CD14-positive monocyte (primary cell): ENCODE results near the gene NPW. TPM values are rescaled to one million over a fixed set of nuclear protein-coding genes. Genes with fewer than 3 reads are reported as not detected.
A peak's percentile ranks its signal among the peaks of the same experiment; 100 is the strongest.

Experiments used
- DNase-seq, 3 donors: peaks; one replicate each; pipeline ENCODE4 v3.0.0-alpha.2; 2011 to 2022
- H2AFZ ChIP-seq: 2 replicates; pipeline ENCODE4 v1.6.0; 2012; ENCODE audit warnings: mild to moderate bottlenecking, low read depth, low read length, inconsistent platforms; ENCODE audit not compliant: insufficient read depth, poor library complexity, severe bottlenecking
- H3K27ac ChIP-seq, 2 donors: 1 replicate in 1 of 2; 2 replicates in 1 of 2; pipeline ENCODE4 v1.5.1; 2012 to 2013; ENCODE audit warnings: low read length in 2 of 2, control low read depth in 1 of 2, inconsistent platforms in 1 of 2, low read depth in 1 of 2, mild to moderate bottlenecking in 1 of 2
- H3K27me3 ChIP-seq, 2 donors: one replicate each; pipeline versions ENCODE4 v1.6.0 to v1.6.1; 2011 to 2013; ENCODE audit warnings: low read length in 2 of 2; ENCODE audit not compliant: control insufficient read depth in 2 of 2, insufficient read depth in 2 of 2
- H3K36me3 ChIP-seq, 2 donors: replicated peaks in 1 of 2; 1 replicate in 1 of 2; 2 replicates in 1 of 2; pipeline versions ENCODE4 v1.5.1 to v1.6.1; 2012 to 2013; ENCODE audit warnings: low read length in 2 of 2, control low read depth in 1 of 2, inconsistent platforms in 1 of 2, mild to moderate bottlenecking in 1 of 2; ENCODE audit not compliant: insufficient read depth in 2 of 2, control insufficient read depth in 1 of 2
- H3K4me1 ChIP-seq, 2 donors: 1 replicate in 1 of 2; 2 replicates in 1 of 2; pipeline versions ENCODE4 v1.5.1 to v1.6.1; 2012 to 2013; ENCODE audit warnings: low read length in 2 of 2, control low read depth in 1 of 2, inconsistent platforms in 1 of 2, mild to moderate bottlenecking in 1 of 2, moderate library complexity in 1 of 2; ENCODE audit not compliant: insufficient read depth in 2 of 2, control insufficient read depth in 1 of 2
- H3K4me2 ChIP-seq: replicated peaks from 2 replicates; pipeline ENCODE3; 2012; ENCODE audit warnings: low read length, moderate library complexity, mild to moderate bottlenecking; ENCODE audit not compliant: poor library complexity, severe bottlenecking; ENCODE audit errors: extremely low read depth
- H3K4me3 ChIP-seq, 3 experiments: fragments of 200-600 bp in 1 of 3; sonication (generic) in 1 of 3; replicated peaks in 1 of 3; 1 replicate in 2 of 3; 2 replicates in 1 of 3; pipeline ENCODE4 v1.5.1; 2011 to 2013; ENCODE audit warnings: low read length in 3 of 3, mild to moderate bottlenecking in 3 of 3, control low read depth in 2 of 3, low read depth in 2 of 3, inconsistent platforms in 1 of 3, moderate library complexity in 1 of 3
- H3K79me2 ChIP-seq: 2 replicates; pipeline ENCODE4 v1.6.0; 2012; ENCODE audit warnings: mild to moderate bottlenecking, control low read depth, inconsistent platforms, low read length, moderate library complexity; ENCODE audit not compliant: insufficient read depth
- H3K9ac ChIP-seq: 2 replicates; pipeline ENCODE4 v1.6.0; 2017; ENCODE audit warnings: low read length, mild to moderate bottlenecking; ENCODE audit not compliant: insufficient read depth, poor library complexity, severe bottlenecking
- H3K9me3 ChIP-seq, 2 donors: replicated peaks in 1 of 2; 1 replicate in 1 of 2; 2 replicates in 1 of 2; pipeline versions ENCODE4 v1.5.1 to v1.6.1; 2012 to 2013; ENCODE audit warnings: low read length in 2 of 2, control low read depth in 1 of 2; ENCODE audit not compliant: control insufficient read depth in 1 of 2, insufficient read depth in 1 of 2
- H4K20me1 ChIP-seq: 2 replicates; pipeline ENCODE4 v1.6.0; 2012; ENCODE audit warnings: mild to moderate bottlenecking, low read length, control low read depth, moderate library complexity; ENCODE audit not compliant: insufficient read depth
- H3K27ac Mint-ChIP-seq, 7 donors: one replicate each; pipeline ENCODE4 v1.8.0; 2020; ENCODE audit warnings: mild to moderate bottlenecking in 7 of 7, mixed read lengths in 7 of 7, moderate library complexity in 6 of 7, inconsistent platforms in 2 of 7
- H3K27me3 Mint-ChIP-seq, 3 donors: one replicate each; pipeline ENCODE4 v1.8.0; 2021 to 2022; ENCODE audit warnings: low read depth in 3 of 3, mild to moderate bottlenecking in 3 of 3, mixed read lengths in 3 of 3, moderate library complexity in 3 of 3, inconsistent platforms in 1 of 3
- H3K36me3 Mint-ChIP-seq, 2 donors: one replicate each; pipeline ENCODE4 v1.8.0; 2020; ENCODE audit warnings: mixed read lengths in 2 of 2, inconsistent platforms in 1 of 2, mild to moderate bottlenecking in 1 of 2
- H3K4me1 Mint-ChIP-seq: one replicate; pipeline ENCODE4 v1.8.0; 2020; ENCODE audit warnings: mild to moderate bottlenecking, mixed read lengths
- H3K4me3 Mint-ChIP-seq, 2 donors: one replicate each; pipeline ENCODE4 v1.8.0; 2020; ENCODE audit warnings: mild to moderate bottlenecking in 2 of 2, mixed read lengths in 2 of 2, moderate library complexity in 1 of 2
- H3K9me3 Mint-ChIP-seq, 7 donors: one replicate each; pipeline ENCODE4 v1.8.0; 2020 to 2022; ENCODE audit warnings: mixed read lengths in 7 of 7, mild to moderate bottlenecking in 6 of 7, moderate library complexity in 6 of 7, inconsistent platforms in 2 of 7
- WGBS: methylation state at CpG from one replicate; pipeline ENCODE4 v1.1.5; 2013; ENCODE audit warnings: missing lambda C conversion rate; ENCODE audit not compliant: insufficient coverage; 5-methylcytosine and 5-hydroxymethylcytosine counted together
- intact Hi-C, 2 donors: fragments of 100-400 bp; cut with micrococcal nuclease; formaldehyde crosslinking; loops; one replicate each; pipeline versions ENCODE4 v1.15.0 to v1.15.1; 2023
- polyA plus RNA-seq, 3 donors: library from polyadenylated mRNA; depleted of rRNA in 1 of 3; unstranded in 2 of 3; stranded (reverse) in 1 of 3; fragments of 300-500 nt in 2 of 3; fragments of >200 nt in 1 of 3; fragmentation: Illumina TruSeq in 2 of 3; gene quantifications; 1 replicate in 2 of 3; 2 replicates in 1 of 3; pipeline ENCODE4 v1.2.3, GENCODE V29; 2012 to 2021
- TF ChIP-seq, protein P1 (sequence below): fragments of 200-600 bp; IDR thresholded peaks from one replicate; pipeline ENCODE4 v1.8.0; 2022; ENCODE audit warnings: antibody characterized with exemption, mild to moderate bottlenecking

NPW gene
- polyA plus RNA-seq, 3 donors, result not detected

DNA sequence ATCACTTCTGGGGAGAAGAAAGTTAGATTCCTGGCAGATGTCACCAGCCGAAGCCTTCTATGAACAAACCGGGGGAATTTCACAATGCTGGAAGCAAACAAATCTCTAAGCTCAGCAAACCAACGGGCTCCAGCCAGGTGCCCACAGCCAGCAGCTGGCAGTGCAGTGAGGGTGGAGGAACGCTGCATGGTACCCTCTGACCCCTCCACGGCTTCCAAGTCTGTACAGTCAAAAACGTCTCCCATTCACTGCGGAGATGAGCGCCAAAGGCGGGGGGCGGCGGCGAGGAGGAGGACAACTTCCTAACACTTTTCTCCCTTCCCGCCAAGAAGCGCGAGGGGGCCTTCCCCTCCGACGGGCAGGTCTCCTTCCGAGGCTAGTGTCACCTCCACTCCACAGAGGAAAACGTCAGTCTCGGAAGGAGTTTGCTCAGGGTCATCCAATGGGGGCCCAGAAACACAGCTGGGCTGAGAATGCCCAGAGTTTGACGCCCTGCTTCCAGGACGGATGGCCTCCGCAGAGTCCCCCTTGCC lies 10.9 kb upstream of the NPW start:
- DNase-seq, result peak in 1 of 3 donors; percentile 48
- Histone ChIP-seq H2AFZ (peak overlapping the region; percentile 61), H4K20me1 (peaks cover 50% of the 10 kb centered on the region), H3K4me2 (peak overlapping the region; percentile 94), H3K27me3 (no peaks in the 10 kb centered on the region), H3K79me2 (peaks cover 55% of the 10 kb centered on the region), H3K4me1 (peaks cover 40 to 67% of the 10 kb centered on the region in 2 donors), H3K9me3 (no peaks in the 10 kb centered on the region), H3K36me3 (peaks cover 0 to 2% of the 10 kb centered on the region in 2 donors), H3K27ac (peak overlapping the region; percentile 14 to 85), H3K4me3 (peak overlapping the region; percentile 59 to 85 (median 59)), H3K9ac (peak overlapping the region; percentile 91)
- peaks cover 50% of the 10 kb centered on the region for H3K4me1 Mint-ChIP-seq
- TF ChIP-seq, protein P1, sequence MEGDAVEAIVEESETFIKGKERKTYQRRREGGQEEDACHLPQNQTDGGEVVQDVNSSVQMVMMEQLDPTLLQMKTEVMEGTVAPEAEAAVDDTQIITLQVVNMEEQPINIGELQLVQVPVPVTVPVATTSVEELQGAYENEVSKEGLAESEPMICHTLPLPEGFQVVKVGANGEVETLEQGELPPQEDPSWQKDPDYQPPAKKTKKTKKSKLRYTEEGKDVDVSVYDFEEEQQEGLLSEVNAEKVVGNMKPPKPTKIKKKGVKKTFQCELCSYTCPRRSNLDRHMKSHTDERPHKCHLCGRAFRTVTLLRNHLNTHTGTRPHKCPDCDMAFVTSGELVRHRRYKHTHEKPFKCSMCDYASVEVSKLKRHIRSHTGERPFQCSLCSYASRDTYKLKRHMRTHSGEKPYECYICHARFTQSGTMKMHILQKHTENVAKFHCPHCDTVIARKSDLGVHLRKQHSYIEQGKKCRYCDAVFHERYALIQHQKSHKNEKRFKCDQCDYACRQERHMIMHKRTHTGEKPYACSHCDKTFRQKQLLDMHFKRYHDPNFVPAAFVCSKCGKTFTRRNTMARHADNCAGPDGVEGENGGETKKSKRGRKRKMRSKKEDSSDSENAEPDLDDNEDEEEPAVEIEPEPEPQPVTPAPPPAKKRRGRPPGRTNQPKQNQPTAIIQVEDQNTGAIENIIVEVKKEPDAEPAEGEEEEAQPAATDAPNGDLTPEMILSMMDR, result no peak
- WGBS, result 0% methylated on average over 13 of the region's 23 CpGs
- intact Hi-C loops, result loop anchor here (5.0 to 10.0 kb wide), 4 partner anchors 39 to 246 kb away; partner anchors contain the start of genes ECI1 (in 1 of the 2), NTHL1 (in 1 of the 2) and TSC2 (in 1 of the 2)
- H3K9me3 Mint-ChIP-seq, result peaks cover 0 to 2% (median 0%) of the 10 kb centered on the region in 7 donors
- peaks cover 4 to 8% of the 10 kb centered on the region in 2 donors for H3K36me3 Mint-ChIP-seq
- peak overlapping the region; percentile 81 to 89 for H3K4me3 Mint-ChIP-seq
- peak overlapping the region; percentile 72 to 91 (median 85) for H3K27ac Mint-ChIP-seq
- peaks cover 0 to 1% (median 0%) of the 10 kb centered on the region in 3 donors for H3K27me3 Mint-ChIP-seq

DNA sequence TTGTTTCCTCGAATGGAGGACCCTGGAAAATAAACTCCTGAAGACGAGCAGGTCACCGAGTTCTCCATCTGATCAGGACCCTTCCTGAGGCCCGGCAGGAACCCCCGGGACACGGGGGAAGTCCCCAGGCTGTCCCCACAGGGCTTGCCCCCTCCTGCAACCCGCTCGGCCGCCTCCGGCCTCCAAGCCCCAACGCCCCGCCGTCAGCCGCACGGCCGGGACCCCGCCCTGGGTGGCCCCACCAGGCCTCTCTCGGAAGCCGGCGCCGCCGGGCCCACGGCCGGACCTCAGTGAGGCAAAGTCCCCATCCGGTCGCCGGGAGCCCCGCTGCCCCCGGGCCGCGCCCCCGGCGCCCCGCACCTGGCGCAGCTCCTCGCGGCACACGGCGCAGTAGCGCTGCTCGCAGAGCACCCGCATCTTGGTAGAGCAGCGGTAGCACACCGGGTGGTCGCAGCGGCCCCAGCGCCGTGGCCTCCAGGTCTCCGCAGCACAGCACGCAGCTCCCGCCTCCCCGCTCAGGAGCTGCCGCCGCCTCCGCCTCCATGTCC lies 10.3 kb upstream of the NPW start:
- DNase-seq, result peak in 1 of 3 donors; percentile 38
- peaks cover 51% of the 10 kb centered on the region for H3K79me2 ChIP-seq
- Mint-ChIP-seq H3K4me3 (peak overlapping the region; percentile 81 to 89), H3K27ac (peak overlapping the region; percentile 72 to 91 (median 85)), H3K36me3 (peaks cover 4 to 8% of the 10 kb centered on the region in 2 donors), H3K9me3 (peaks cover 0 to 2% (median 0%) of the 10 kb centered on the region in 7 donors), H3K27me3 (peaks cover 0 to 1% (median 0%) of the 10 kb centered on the region in 3 donors), H3K4me1 (peaks cover 47% of the 10 kb centered on the region)
- peaks cover 45% of the 10 kb centered on the region for H4K20me1 ChIP-seq
- peak overlapping the region; percentile 91 for H3K9ac ChIP-seq
- no peaks in the 10 kb centered on the region for H3K27me3 ChIP-seq
- H3K4me1 ChIP-seq, result peaks cover 36 to 61% of the 10 kb centered on the region in 2 donors
- H3K36me3 ChIP-seq, result peaks cover 0 to 2% of the 10 kb centered on the region in 2 donors
- peak overlapping the region; percentile 59 to 85 (median 59) for H3K4me3 ChIP-seq
- peak overlapping the region; percentile 14 to 85 for H3K27ac ChIP-seq
- no peaks in the 10 kb centered on the region for H3K9me3 ChIP-seq
- WGBS, result under 1% methylated on average over 55 of the region's 55 CpGs
- peak overlapping the region; percentile 61 for H2AFZ ChIP-seq
- H3K4me2 ChIP-seq, result peak overlapping the region; percentile 94
- intact Hi-C loops, result loop anchor here (5.0 to 10.0 kb wide), 4 partner anchors 38 to 246 kb away; partner anchors contain the start of genes ECI1 (in 1 of the 2), NTHL1 (in 1 of the 2) and TSC2 (in 1 of the 2)
- TF ChIP-seq, protein P1, result no peak
